Measurements from ENCODE around the gene HMOX2.

Gene HMOX2

DNA sequence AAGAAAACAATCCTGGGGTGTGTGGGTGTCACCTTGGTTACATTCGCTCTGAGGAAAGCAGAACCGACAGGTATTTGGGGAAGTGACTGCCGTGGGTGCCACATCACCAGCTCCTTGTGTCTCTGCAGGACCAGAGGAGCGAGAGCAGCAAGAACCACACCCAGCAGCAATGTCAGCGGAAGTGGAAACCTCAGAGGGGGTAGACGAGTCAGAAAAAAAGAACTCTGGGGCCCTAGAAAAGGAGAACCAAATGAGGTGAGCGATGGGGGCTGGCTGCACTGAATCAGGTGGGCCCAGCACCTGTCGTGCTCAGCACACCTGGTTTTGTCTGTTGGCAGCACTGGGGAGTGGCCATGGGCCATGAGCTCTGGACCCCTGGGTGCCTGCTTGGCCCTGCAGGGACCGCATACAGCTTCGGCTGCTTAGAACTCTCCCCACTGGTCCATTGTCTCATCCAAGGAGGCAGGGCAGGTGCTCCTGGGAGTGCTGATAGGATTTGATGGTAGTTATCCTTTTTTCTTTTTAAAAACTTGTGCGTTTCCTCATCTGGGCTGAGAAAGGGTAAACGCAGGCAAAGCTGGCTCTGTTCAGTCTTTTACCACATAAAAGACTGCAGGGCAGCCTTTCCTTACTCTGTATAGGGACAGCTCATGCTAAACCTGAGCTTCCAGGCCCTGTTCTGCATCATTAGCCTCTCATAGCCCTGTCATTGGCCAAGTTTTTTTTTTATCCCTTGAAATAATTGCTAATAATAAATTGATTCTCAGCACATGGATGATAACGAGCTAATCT lies 29.4 kb downstream of the HMOX2 start:
- DNase-seq (ENCODE audit: low spot score): no peak

- no peak for DNase-seq (ENCODE audit: low spot score)
These were observed 30.3 kb downstream of the HMOX2 start for GRCh38 chr16:4506450-4506849.

GRCh38 chr16:4507588-4508345 lies 31.6 kb downstream of the HMOX2 start:
- no peak for DNase-seq (ENCODE audit: low spot score)

- DNase-seq (ENCODE audit: low spot score): no peak
These were observed 32.6 kb downstream of the HMOX2 start for GRCh38 chr16:4508806-4509205.

DNA sequence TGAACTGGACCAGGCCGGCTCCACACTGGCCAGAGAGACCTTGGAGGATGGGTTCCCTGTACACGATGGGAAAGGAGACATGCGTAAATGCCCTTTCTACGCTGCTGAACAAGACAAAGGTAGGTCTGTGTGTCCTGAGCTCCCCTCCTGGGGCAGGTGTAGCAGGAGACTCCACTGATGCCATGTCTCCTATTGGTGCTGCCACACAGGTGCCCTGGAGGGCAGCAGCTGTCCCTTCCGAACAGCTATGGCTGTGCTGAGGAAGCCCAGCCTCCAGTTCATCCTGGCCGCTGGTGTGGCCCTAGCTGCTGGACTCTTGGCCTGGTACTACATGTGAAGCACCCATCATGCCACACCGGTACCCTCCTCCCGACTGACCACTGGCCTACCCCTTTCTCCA lies 33.2 kb downstream of the HMOX2 start:
- no peak for DNase-seq (ENCODE audit: low spot score)

- no peak for DNase-seq (ENCODE audit: low spot score)
These were observed 33.9 kb downstream of the HMOX2 start for GRCh38 chr16:4510131-4510530.

GRCh38 chr16:4510747-4511426 lies 34.7 kb downstream of the HMOX2 start:
- DNase-seq (ENCODE audit: low spot score): no peak

DNA sequence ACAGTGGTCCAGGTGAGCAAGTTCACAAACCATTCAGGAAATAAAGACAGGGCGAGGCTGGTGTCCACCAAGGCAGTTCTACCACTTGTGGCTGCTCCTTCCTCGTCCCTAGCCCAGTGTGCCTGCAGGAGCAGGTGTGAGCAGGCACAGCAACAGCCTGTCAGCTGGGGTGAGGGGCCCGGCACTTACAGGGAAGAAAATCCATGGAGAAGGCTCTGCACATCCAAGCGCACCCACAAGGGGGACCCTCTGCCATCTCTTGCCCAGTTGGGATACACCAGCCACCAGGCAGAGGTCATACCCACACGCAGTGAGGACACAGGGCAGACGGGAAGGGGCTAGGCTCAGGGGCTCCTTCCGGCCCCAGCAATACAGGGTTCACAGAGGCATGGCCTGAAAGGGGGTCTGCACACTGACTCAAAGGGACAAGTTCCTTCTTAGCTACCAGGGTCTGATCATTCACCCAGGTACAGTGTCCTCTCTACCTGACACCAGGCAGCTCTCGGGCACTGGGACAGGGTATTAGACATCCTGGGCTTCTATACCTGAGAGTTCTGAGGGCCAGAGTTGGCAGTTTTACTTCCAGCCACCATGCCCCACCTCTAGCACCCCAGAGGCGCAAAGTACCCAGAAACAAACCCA lies 35.4 kb downstream of the HMOX2 start:
- DNase-seq (ENCODE audit: low spot score): peak; percentile 81

GRCh38 chr16:4512473-4512872 lies 36.3 kb downstream of the HMOX2 start:
- DNase-seq (ENCODE audit: low spot score): no peak

GRCh38 chr16:4513086-4513860 lies 37.1 kb downstream of the HMOX2 start:
- no peak for DNase-seq (ENCODE audit: low spot score)

- no peak for DNase-seq (ENCODE audit: low spot score)
These were observed 37.7 kb downstream of the HMOX2 start for GRCh38 chr16:4513881-4514280.

DNA sequence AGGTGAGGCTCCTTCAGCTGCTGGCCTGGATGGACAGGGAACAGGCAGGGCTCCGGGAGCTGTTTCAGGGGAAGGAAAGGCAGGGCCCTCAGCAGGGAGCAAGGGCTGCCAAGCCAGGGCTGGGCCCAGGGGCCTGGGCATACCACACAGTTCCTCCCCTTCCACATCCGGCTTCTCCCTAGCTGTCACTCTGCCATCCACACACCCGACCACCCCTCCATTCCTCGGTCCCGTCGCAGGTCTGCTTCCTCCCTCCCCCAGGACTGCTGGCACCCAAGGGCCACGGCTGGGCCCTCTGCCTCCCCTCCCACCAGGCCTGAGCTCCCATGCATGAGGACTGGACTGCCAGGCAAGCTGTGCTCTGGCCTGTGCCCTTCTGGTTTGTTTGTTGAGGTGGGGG lies 38.4 kb downstream of the HMOX2 start:
- no peak for DNase-seq (ENCODE audit: low spot score)

DNA sequence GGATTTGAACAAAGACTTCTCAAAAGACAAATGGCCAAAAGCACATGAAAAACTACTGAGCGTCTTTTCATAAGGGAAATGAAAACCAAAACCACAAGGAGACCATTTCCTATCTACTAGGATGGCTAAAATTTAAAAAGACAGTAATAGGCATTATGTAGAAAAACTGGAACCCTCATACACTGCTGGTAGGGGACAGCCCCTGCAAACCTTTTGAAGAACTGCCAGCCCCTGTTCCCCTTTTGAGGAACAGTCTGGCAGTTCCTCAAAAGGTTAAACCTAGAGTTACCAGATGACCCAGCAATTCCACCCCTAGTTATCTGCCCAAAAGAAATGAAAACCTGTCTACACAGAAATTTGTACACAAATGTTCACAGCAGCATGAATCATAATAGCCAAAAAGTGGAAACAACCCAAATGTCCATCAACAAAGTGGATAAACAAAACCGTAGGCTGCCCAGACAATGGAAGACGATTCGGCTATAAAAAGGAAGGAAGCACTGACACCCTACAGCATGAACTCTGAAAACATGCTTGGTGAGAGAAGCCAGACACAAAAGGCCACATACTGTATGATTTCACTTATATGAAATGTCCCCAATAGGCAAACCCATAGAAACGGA lies 39.5 kb downstream of the HMOX2 start:
- DNase-seq (ENCODE audit: low spot score): no peak

GRCh38 chr16:4517812-4518680 lies 41.8 kb downstream of the HMOX2 start:
- DNase-seq (ENCODE audit: low spot score): peak; percentile 74

DNA sequence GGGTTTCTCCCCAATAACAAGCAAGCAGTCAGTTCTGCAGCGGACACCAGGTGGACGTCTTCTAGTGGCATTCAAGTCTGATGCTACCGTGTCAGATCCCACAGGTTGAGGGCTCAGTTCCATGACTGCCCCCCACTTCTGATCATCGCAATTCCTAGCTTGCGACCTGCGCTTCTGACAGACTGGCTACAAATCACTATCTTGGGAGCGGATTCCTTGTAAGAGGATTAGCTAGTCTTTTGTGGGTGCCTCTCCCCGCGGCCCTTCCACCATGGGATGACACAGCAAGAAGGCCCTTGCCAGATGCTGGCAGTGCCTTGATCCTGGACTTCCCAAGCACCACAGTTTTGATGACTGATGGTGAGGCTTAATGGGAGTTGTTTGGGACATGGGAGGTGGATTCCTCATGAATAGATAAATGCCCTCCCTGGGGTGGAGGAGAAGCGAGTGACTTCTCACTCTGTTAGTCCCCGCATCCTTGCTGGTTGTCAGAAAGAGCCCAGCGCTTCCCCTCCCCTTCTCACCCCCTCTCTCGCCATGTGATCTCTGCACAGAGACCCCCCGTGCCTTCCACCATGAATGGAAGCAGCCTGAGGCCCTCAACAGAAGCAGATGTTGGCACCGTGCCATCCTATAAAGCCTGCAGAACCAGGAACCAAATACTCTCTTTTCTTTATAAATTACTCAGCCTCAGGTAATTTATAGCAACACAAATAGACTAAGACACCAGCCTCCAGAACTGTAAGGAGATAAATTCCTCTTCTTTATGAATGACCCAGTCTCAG lies 43.3 kb downstream of the HMOX2 start:
- DNase-seq (ENCODE audit: low spot score): no peak

- DNase-seq (ENCODE audit: low spot score): no peak
These were observed 44.7 kb downstream of the HMOX2 start for GRCh38 chr16:4520913-4521312.

DNA sequence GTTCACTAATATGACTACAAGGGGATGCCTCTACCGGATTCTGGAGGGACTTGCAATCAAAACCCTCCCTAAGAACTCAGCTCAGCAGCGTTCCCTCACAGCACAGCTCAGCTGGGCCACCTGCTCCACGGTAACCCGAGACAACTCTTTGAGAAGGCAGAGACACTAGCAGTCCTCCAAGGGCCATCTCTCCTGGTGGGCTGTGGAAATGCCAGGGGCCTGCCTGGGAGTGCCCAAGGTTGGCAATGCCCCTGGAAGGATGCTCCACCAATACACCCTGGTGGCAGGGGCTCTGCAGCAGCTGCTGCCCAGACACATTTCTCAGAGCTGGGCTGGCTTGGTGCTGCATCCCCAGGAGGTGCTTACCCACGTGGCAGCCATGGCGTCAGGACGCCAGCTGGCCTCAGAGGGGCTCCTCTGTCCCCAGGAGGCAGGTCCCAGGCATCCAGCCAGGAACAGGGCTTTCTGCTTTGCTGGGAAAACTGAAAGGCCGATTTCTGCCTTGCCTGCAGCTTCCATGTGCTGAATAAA lies 45.9 kb downstream of the HMOX2 start:
- DNase-seq (ENCODE audit: low spot score): no peak

GRCh38 chr16:4523686-4524085 lies 47.5 kb downstream of the HMOX2 start:
- DNase-seq (ENCODE audit: low spot score): no peak

- DNase-seq (ENCODE audit: low spot score): no peak
These were observed 48.4 kb downstream of the HMOX2 start for GRCh38 chr16:4524571-4524970.

All from ecto neural progenitor cell (in vitro differentiated cells).